NCI-H2029 treated with DMSO at 0.1 percent for 48 hours (cell line): ENCODE data around the gene SLC47A2.

Experiments used
- DNase-seq: peaks from one replicate; lab custom pipeline; 2025; lab: John Stamatoyannopoulos, UW

The SLC47A2 gene

DNA sequence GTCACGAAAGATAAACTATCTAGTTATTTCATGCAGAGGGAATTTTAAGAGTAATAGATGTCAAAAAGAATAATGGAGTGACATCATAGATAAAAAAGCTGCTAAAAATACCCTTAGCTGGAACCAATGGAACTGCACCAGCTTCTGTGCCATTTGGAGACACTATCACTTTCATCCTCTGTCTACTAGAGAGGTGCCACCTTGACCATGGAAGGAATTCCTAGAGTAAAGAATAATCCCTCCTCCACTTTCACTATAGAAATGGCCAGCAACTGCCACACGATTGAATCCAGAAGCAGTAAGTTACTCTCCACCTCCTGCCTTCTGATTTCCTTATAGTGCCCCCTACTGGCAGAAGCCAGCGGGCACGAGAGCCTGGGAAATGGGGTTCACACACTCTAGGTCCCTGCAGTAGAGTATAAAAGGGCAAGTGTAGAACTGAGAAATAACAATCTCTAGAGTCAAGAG lies 70.6 kb downstream of the SLC47A2 start:
- no peak for DNase-seq

DNA sequence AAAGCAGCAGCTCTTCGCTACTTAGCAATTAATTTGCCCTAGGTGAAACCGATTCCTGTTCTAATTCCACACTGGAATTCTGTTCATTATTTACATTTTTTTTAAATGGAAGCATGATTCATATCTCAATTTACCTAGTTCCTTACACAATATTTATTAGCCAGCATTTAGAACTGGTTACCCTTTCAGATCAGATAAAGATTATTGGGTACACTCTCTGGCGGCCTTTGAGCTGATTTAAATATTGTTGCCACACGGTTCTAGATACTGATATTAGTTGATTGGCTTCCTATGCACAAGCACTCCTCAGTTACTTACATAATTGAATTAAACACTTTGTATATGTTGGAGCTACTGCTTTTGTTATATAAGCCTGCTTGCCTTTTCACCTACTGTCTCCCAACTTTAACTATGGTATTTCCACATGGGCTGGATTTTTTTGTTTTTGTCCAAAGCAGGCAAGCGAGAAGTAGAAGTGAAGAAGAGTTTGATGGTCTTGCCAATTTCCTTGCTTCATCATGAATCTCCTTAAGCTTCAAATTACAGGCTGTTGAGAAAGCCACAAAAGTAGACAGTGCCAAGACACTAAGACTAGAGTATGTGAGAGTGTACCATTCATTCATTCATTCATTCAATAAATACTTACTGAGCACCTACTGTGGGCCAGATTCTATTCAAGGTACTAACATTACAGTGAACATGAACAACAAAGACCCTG lies 71.7 kb downstream of the SLC47A2 start:
- no peak for DNase-seq

DNA sequence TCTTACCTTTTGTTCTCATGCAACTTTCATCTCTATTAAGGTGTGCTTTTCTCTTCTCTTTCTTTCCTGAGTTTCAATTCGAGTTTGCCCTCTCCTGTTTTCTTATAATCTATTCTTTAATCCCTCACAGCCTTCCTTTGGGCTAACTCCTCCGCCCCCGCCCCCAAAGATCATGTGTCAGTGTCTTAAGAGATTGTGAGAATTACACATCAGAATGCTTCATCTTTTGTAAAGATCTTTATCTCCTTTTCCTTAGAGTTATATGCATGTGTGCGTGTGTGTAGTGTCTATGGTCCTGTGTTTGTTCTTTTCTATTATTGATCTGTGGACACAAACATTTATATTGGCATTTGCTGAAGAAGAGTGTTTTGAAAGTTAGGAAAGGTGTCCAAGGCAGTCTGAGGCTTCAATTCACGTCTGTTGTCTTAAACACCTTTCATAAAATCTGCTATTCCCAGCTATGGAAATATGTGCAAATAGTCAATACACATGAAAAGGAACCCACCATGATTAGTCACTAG lies 74.0 kb downstream of the SLC47A2 start:
- DNase-seq = no peak

GRCh38 chr17:19641687-19642372 lies 74.6 kb downstream of the SLC47A2 start:
- DNase-seq = no peak

DNA sequence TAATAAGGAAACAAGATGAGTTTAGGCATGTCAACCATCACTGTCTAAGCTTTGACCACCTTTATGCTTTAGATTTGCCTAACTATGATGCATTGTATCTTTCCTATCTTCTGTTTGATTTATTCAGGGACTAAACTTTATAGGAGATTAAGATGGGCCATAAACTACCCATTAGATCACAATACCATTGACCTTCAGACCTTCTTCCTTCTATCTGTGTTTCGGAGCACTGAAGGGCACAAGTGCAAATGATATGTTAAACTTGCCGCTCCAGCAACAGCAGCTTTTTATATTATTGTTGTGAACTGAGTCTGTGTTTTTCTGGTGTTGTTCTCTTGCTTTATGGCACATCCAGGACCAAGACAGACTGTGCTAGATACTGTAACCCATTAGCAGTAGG lies 84.5 kb downstream of the SLC47A2 start:
- no peak for DNase-seq

- no peak for DNase-seq
Observed at GRCh38 chr17:19630661-19631060, 85.7 kb downstream of the SLC47A2 start.

DNA sequence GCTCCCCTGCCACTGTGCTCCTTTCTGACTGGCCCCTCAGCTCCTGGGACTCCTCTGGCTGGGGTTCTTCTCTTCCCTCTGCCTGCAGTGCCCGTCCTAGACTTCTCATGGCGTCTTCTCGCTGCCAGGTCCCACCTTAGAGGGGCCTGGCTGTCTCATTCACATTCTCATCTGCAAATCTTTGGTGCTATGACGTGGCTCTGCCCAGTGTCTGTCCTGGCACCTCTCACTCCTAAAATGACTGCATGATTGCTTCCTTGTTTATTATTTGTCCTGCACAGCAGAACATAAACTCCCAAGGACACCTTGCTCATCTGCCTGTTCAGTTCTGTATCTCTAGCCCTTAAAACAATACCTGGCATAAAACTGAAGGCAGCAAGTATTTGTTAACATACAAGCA lies 86.3 kb downstream of the SLC47A2 start:
- DNase-seq = no peak

- no peak for DNase-seq
Observed at GRCh38 chr17:19629449-19629848, 86.9 kb downstream of the SLC47A2 start.
